Activated effector memory CD4-positive, alpha-beta T cell treated with Interleukin-2 at 50 U/mL for 16 hours (primary cell): ENCODE measurements around the gene MAJIN.
"Not testable (repeated sequence)": the region's sequence is repeated elsewhere in the genome, so short reads cannot be mapped to it uniquely, and the experiment has no call there.

Source experiments
- DNase-seq: peaks from one replicate; pipeline ENCODE4 v3.0.0-alpha.2; 2020

MAJIN gene

DNA sequence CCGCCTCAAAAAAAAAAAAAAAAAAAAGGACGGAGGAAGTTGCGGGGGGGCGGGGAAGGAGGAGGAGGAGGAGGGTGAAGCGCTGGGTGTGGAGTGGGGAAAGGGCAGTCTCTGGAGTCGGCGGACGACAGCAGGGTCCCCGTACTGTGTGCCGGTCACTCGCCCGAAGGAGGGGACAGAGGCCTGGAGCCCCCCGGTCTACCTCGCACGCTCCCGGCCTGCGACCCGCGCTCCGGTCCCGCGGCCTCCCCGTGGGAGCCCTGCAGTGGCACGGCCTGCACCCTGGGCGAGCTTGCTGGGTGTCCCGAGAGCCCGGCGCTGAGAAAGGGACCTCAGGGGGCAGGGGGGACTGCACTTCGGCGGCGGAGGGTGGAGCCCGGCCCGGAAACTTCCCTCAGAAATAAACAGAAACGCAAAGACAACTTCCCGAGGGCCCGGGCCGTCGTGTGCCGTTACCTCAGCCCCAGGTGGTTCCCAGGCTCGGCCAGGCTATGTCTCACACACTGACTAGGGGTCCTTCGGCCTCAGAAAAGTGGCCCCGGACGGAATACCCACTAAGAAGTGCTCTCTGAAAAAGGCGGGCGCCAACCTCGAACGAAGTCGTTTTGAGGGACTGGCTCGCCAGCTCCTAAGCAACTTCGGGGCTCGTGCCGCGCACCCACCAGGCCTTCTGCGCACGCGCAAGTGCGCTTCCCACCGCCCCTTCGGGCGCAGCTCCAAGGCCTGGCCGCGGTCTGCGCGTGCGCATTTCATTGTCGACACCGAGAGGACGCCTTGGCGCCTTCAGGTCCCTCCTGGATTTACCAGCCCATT is at the start of gene MAJIN:
MAJIN (minus strand) TSS at position 688 of the 813 bp plus-strand sequence. CDS start 12,703 bp downstream, outside the sequence.
- peak; percentile 74 for DNase-seq

DNA sequence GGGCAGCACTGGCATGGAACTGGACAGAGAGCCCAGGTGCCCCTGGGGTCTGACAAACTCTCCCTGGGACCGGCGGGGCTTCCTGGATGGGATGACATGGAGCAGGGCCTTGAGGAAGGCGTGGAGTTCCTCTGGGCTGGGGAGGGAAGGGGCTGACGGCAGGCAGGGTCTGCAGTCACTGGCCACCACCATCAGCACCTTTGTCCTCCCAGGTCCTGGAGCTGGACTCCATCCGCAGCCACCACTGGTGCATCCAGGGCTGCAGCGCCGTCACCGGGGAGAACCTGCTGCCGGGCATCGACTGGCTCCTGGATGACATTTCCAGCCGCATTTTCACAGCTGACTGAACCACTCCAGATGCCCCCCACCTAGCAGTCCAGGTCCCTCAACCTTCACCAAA is 49.6 kb upstream of the MAJIN start:
- no peak for DNase-seq

DNA sequence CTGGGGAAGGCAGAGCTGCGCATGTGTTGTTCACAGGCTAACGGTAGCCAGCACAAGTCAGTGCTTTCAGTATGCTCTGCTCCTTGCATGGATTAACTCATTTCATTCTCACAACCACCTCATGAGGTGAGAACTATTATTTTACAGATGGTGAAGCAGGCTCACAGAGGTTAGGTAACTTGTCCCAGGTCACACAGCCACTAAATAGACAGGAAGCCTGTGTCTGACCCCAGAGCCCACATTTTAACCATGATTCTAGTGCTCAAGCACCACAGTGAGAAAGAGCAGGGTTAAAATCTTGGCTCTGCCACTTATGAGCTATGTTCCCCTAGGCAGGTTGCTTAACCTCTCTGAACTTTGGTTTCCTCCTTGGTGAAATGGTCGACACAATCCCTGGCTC is 49.1 kb upstream of the MAJIN start:
- DNase-seq = no peak

GRCh38 chr11:65019824-65020223 is 47.9 kb upstream of the MAJIN start:
- no peak for DNase-seq

DNA sequence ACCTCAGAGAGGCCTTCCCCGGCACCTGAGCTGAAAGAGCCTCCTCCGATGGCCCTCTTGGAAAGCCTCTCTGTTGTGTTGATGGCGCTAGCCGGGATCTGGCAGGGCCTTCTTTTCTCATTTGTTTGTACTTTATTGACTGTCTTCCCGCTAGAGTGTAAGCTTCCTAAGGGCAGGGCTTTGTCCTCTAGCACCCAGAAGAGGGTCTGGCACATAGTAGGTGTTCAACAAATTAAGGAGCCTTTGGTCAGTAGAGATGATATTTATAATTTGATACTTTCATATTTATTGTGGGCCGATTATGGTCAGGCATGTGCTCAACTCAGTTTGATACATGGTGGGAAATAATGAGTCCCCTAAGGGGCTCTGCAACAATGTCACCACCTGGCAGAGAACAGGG is 46.0 kb upstream of the MAJIN start:
- DNase-seq = no peak

DNA sequence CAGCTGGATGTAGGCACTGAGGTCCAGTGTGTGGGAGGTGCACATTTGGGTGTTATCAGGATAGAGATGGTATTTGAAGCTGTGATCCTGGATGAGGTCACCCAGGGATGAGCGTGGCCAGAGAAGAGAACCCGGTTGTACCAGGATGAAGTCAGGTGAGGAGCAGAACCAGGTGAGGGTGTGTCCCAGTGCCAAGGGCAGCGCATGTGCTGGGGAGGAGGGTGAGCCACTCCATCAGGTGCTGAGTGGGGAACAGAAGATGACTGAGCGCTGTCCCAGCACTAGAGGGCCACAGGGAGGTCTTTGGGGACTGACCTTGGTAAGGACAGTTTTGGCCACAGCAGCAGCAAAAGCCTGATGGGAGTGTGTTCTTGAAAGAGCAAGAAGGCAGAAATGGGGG is 44.8 kb upstream of the MAJIN start:
- no peak for DNase-seq

GRCh38 chr11:65014726-65015227 is 42.9 kb upstream of the MAJIN start:
- no peak for DNase-seq

DNA sequence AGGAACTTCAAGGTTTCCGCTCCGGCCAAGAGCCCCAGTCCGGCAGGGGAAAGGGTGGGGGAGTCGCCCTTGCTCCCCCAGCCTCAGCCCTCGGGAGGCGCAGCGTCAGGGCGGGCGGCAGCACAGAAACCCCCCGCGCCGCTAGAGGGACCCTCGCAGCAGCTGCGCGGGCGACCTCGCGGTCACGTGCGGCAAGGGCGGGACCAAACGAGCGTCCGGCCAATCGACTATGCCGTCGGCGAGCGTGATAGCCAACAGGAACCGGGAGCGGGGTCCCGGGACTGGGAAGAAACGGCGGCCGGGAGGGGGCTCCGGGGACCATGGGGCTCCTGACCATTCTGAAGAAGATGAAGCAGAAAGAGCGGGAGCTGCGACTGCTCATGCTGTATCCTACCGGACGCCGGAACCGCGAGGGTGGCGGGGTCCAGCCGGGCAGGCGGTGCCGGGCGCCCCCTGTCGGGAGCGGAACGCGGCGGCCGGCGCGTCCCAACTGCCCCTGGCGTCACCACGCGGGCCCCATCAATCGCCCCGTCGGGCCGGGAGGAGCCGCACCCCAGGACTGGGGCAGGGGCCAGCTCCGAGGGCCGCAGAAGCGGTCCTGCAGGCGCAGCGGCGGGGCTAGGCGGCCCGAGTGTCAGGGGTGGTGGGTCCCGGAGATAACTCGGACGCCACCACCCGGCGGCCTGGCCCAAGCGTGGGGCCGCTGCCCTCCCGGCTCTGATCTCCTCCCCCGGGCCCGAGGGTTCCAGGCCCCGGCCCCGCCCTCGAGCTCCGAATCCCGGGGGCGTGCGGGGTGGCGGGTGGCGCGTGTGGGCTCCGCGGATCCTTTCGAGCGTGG is 42.2 kb upstream of the MAJIN start, which contains the start of gene ARL2:
ARL2 (plus strand) TSS at position 273 of the 838 bp plus-strand sequence; CDS start at position 321, 48 bp downstream.
- peak; percentile 78 for DNase-seq

DNA sequence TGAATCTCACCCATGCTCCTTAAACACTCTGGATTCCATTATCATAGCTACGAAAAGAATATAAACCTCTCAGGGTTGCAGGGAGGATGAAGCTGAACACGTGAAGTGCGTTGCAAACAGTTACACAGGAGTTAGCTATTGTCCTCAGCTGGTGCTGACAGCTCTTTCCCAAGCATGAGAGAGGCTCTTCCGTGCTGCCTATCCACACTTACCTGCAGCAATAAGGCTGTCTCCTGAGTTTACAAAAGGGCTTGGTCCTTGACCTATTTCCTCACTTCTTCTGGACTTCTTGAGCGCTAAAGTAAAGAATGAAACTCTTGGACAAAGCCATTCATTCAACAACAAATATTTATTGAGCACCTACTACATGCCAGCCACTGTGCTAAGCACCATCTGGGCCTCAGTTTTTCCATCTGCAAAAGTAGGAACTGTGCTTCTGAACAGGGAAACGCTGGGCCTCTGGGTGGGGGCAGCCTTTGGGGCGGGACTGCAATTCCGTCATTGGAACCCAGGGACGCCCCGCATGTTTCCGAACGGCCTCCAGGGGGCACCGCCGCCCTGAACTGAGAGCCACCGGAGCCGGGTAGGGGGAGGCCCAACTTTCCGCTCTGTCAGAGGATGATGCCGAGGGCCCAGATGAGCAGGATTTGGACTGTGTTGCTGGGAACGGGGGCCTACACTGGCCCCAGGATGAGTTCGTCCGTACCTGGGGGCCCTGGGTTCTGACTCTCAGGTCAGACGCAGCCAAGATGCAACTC is 41.4 kb upstream of the MAJIN start:
- DNase-seq = peak; percentile 84

DNA sequence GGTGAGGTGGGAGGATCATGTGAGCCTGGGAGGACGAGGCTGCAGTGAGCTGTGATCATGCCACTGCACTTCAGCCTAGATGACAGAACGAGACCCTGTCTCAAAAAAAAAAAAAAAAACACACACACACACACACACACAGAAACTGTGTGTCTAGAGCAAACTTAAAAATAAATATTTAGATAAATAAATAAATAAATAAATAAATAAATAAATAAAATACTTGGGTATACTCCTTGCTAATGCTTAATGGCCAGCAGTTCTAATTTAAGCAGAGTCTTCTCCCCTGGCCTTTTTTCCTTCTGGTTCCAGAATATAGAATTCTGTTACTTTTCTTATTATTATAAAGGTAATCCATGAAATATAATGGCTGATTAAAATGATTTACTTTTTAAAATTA is 37.0 kb upstream of the MAJIN start:
- no peak for DNase-seq

GRCh38 chr11:65008016-65008415 is 36.1 kb upstream of the MAJIN start:
- DNase-seq = no peak

DNA sequence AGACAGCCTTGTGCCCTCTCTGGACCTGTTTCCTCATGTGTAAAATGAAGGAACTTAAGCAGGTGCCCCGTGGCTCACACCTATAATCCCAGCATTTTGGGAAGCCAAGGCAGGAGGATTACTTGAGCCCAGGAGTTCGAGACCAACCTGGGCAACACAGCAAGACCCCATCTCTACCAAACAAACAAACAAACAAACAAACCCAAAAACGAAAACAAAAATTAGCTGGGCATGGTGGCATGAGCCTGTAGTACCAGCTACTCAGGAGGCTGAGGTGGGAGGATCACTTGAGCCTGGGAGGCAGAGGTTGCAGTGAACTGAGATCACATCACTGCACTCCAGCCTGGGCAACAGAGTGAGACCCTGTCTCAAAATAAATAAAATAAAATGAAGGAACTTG is 32.1 kb upstream of the MAJIN start:
- not testable (repeated sequence) for DNase-seq

DNA sequence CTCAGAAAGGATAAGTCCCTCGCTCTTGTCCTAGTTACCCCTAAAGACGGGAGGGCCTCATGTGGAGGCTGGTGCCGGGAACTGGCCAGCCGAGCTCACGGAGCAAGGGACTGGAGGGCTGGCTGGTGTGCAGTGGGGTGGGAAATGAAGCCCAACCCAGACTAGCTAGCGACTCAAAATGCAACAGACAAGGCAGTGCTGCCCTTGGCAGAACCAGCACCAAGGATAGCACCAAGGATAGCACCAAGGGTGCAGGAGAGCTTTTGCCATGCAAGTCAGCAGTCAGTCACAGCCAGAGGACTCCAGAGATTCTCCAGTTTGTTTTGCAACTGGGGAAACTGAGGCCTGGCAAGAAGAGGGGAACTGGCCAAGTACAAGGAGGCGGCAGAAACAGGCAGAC is 31.4 kb upstream of the MAJIN start:
- no peak for DNase-seq

DNA sequence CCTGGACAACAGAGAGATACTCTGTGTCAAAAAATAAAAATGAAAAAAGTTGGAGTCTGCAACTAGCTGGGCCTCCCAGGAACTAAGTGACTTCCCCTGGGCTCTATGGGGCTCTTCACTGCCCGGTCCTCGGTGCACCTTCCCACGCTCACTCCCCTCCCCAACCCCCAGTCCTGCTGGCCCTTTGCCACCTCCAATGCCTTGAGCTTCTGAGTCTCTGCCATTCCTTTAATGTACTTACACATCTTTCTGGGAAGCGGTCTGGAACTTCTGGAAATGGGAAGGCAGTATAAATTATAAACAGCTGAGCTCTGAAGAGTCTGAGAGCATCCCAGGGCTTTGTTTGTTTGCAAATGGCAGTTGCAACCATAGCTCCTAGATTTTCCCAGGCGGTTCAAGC is 30.8 kb upstream of the MAJIN start:
- no peak for DNase-seq

GRCh38 chr11:64999478-64999877 is 27.6 kb upstream of the MAJIN start:
- no peak for DNase-seq

GRCh38 chr11:64998690-64999431 is 27.0 kb upstream of the MAJIN start:
- no peak for DNase-seq

DNA sequence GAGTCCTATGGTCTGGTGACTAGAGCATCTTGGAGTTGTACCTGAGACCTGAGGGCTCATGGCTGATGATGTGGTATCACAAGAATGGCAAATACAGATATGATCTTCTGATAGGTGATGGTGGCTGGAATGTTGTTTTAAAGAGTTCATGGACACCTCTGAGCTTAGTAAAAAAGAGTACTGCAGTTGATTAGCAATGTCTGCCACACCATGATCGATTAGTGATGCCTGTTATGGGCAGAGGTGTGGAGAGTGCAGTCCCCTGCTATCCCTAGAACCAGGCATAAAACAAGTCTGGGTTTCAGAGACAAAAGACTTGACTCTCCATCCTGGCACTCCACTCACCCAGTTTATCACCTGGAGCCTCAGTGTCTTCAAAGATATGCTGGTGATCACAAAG is 26.2 kb upstream of the MAJIN start:
- no peak for DNase-seq

DNA sequence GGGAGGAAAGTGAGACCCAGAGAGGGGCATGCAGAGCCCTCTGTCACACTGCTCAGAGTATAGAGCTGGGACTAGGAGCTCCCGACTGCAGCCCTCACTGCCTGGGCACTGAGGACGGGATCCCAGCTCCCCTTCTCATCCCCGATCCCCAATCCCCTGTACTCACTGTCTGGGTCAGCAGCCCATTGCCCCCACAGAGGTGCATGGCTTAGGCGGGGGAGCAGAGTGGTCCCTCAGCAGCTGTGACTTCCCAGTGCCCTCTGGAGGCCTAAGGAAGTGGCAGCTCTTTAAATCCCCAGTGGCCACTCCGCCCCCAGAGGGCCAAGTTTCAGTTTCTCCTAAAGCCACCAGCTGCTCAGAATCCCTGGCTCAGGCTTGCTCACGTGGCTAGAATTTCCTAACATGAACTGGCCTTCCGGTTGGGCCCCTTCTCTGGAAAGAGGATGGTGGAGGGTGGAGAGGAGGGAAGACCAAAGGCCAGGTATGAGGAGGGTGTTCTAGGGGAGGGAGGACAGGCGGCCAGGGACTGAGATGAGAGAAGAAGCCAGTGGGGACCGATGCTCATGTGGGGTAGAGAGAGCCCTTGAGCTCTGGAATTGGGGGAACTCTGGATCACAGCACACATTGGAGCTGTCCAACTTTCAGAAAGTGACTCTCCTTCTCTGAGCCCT is 24.9 kb upstream of the MAJIN start, which contains the start of gene BATF2:
BATF2 (minus strand) TSS at position 262 of the 671 bp plus-strand sequence; CDS start at position 205, 57 bp downstream.
- DNase-seq = no peak

- no peak for DNase-seq
Observed at GRCh38 chr11:64996327-64996709, 24.4 kb upstream of the MAJIN start.

- no peak for DNase-seq
Observed at GRCh38 chr11:64994318-64994717, 22.4 kb upstream of the MAJIN start.

DNA sequence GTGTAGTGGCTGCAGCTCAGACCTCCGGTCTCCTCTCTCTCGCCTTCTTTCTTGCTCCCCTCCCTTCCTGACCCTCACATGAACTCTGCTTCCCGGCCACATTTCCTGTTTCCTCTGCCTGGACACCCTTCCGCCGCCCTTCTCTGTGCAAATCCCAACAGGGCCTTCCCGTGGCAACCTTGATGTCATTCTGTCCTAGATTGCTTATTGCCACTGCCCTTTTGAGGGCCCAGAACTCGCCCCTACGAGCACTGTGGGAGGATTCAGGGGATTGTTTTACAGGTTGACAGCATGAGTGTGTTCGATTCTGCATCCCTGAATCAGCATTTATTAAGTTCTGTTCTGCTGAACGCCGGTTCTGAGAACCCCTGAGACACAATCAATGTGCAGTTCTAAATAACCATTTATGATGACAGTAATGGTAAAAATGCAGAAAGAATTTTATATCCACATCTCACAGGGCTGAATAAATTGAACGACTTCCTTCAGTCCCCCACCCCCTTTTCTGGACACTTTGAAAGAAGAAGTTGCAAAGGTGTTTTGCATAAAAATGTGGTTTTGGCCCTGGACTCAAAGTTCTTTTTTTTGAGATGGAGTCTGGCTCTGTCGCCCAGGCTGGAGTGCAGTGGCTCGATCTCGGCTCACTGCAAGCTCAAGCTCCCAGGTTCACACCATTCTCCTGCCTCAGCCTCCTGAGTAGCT is 18.5 kb upstream of the MAJIN start:
- no peak for DNase-seq
